WTC11 (cell line): ENCODE measurements around the gene RBP7. TPM values are rescaled to one million over a fixed set of nuclear protein-coding genes. Genes with fewer than 3 reads are reported as not detected.

Experiments
- ATAC-seq: fragments of 200-7000 bp; cut with Tn5 transposase; 2 replicates; pipeline ENCODE4 v1.10.0; 2021; ENCODE audit warnings: mild to moderate bottlenecking, moderate library complexity
- CTCF ChIA-PET: fragments of 300-600 bp; sonication (Branson Sonifier 250); formaldehyde crosslinking; loops from one replicate; lab custom pipeline; 2021; ENCODE audit warnings: antibody characterized with exemption; lab: Charles Lee
- POLR2A ChIA-PET: fragments of 350-600 bp; sonication (Branson Sonifier 250); formaldehyde crosslinking; loops from one replicate; lab custom pipeline; 2021; ENCODE audit warnings: antibody characterized with exemption; lab: Charles Lee
- DNase-seq: peaks from one replicate; pipeline ENCODE4 v3.0.0; 2021; ENCODE audit warnings: low spot score
- H3K27ac Mint-ChIP-seq: 2 replicates; pipeline ENCODE4 v1.8.0; 2021; ENCODE audit warnings: mixed read lengths
- H3K27me3 Mint-ChIP-seq: 2 replicates; pipeline ENCODE4 v1.8.0; 2021; ENCODE audit warnings: low read depth, mild to moderate bottlenecking, moderate library complexity, mixed read lengths
- H3K36me3 Mint-ChIP-seq: 2 replicates; pipeline ENCODE4 v1.8.0; 2021; ENCODE audit warnings: mixed read lengths
- H3K4me1 Mint-ChIP-seq: 2 replicates; pipeline ENCODE4 v1.8.0; 2022; ENCODE audit warnings: mixed read lengths
- H3K4me3 Mint-ChIP-seq: 2 replicates; pipeline ENCODE4 v1.8.0; 2021; ENCODE audit warnings: mild to moderate bottlenecking, moderate library complexity, mixed read lengths
- H3K9me3 Mint-ChIP-seq: 2 replicates; pipeline ENCODE4 v1.8.0; 2021; ENCODE audit warnings: mixed read lengths
- CBFB ChIP-seq: sonication (generic); formaldehyde crosslinking; IDR thresholded peaks from 2 replicates; pipeline ENCODE4 v1.8.1; 2022; ENCODE audit warnings: mild to moderate bottlenecking, low read depth, missing genetic modification reagents
- FOXP1 ChIP-seq: sonication (generic); formaldehyde crosslinking; IDR thresholded peaks from 2 replicates; pipeline ENCODE4 v1.8.0; 2022; ENCODE audit warnings: missing genetic modification reagents, mild to moderate bottlenecking, moderate library complexity, borderline replicate concordance
- HMGA2 ChIP-seq: fragments of 250-450 bp; sonication (Bioruptor Pico); IDR thresholded peaks from 2 replicates; pipeline ENCODE4 v1.4.0; 2021; ENCODE audit warnings: mild to moderate bottlenecking, moderate library complexity
- JAZF1 ChIP-seq: fragments of 250-450 bp; sonication (Bioruptor Pico); IDR thresholded peaks from 2 replicates; pipeline ENCODE4 v1.9.0; 2021; ENCODE audit warnings: moderate library complexity, mild to moderate bottlenecking, inconsistent platforms
- MYBL2 ChIP-seq: sonication (generic); formaldehyde crosslinking; IDR thresholded peaks from 2 replicates; pipeline ENCODE4 v1.8.1; 2023; ENCODE audit warnings: mild to moderate bottlenecking, moderate library complexity, missing genetic modification reagents
- NFYB ChIP-seq: sonication (generic); formaldehyde crosslinking; conservative IDR thresholded peaks from 2 replicates; pipeline ENCODE4 v1.8.0; 2022; ENCODE audit warnings: low read depth, missing genetic modification reagents
- OVOL2 ChIP-seq: fragments of 250-450 bp; sonication (Bioruptor Pico); IDR thresholded peaks from 2 replicates; pipeline ENCODE4 v1.9.0; 2021; ENCODE audit warnings: mild to moderate bottlenecking, borderline replicate concordance
- SP1 ChIP-seq: sonication (generic); formaldehyde crosslinking; conservative IDR thresholded peaks from 2 replicates; pipeline ENCODE4 v1.8.1; 2022; ENCODE audit warnings: missing genetic modification reagents
- ZNF671 ChIP-seq: fragments of 250-450 bp; sonication (Bioruptor Pico); IDR thresholded peaks from 2 replicates; pipeline ENCODE4 v1.8.0; 2021; ENCODE audit warnings: mild to moderate bottlenecking
- total RNA-seq: library from RNA; stranded (reverse); gene quantifications from 3 replicates; pipeline ENCODE4 v1.2.3, GENCODE V29; 2021
- TF ChIP-seq, protein P1 (sequence below): fragments of 250-450 bp; sonication (Bioruptor Pico); IDR thresholded peaks from 2 replicates; pipeline ENCODE4 v1.9.0; 2021; ENCODE audit warnings: mild to moderate bottlenecking, borderline replicate concordance
- TF ChIP-seq, protein P2 (sequence below): sonication (generic); formaldehyde crosslinking; IDR thresholded peaks from 2 replicates; pipeline ENCODE4 v1.8.0; 2022; ENCODE audit warnings: mild to moderate bottlenecking, missing genetic modification reagents
- TF ChIP-seq, protein P3 (sequence below): sonication (generic); formaldehyde crosslinking; IDR thresholded peaks from 2 replicates; pipeline ENCODE4 v1.8.0; 2022; ENCODE audit warnings: missing genetic modification reagents
- TF ChIP-seq, protein P4 (sequence below): sonication (generic); formaldehyde crosslinking; IDR thresholded peaks from 2 replicates; pipeline ENCODE4 v1.8.1; 2023; ENCODE audit warnings: mild to moderate bottlenecking, missing genetic modification reagents
- TF ChIP-seq, protein P5 (sequence below): sonication (generic); formaldehyde crosslinking; IDR thresholded peaks from 2 replicates; pipeline ENCODE4 v1.8.1; 2022; ENCODE audit warnings: mild to moderate bottlenecking, missing genetic modification reagents, moderate library complexity, borderline replicate concordance
- TF ChIP-seq, protein P6 (sequence below): sonication (generic); formaldehyde crosslinking; IDR thresholded peaks from 2 replicates; pipeline ENCODE4 v1.8.1; 2022; ENCODE audit warnings: low read depth, mild to moderate bottlenecking, moderate library complexity, missing genetic modification reagents, borderline replicate concordance
- TF ChIP-seq, protein P7 (sequence below): sonication (generic); formaldehyde crosslinking; IDR thresholded peaks from 2 replicates; pipeline ENCODE4 v1.8.0; 2023; ENCODE audit warnings: missing genetic modification reagents, mild to moderate bottlenecking, borderline replicate concordance
- TF ChIP-seq, protein P8 (sequence below): fragments of 250-450 bp; sonication (Bioruptor Pico); IDR thresholded peaks from 2 replicates; pipeline ENCODE4 v1.9.0; 2021; ENCODE audit warnings: mild to moderate bottlenecking

RBP7 gene
- total RNA-seq, 1 experiment from 2014 or later = 3.2 TPM

DNA sequence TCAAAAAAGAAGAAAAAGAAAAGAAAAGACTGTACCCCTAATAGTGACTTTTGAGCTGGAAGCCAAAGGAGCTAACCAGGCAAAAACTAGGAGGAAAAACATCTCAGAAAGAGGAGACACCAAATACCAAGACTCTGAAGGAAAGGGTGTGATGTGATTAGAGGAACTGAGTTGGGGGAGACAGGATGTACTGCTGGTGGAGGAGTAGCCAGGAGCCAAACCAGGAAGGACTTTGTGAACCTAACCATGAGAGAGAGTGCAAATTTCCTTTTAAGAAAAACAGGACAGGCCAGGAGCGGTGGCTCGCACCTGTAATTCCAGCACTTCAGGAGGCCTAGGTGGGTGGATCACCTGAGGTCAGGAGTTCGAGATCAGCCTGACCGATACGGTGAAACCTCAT lies 4.1 kb upstream of the RBP7 start (continued):
- TF ChIP-seq, protein P1, sequence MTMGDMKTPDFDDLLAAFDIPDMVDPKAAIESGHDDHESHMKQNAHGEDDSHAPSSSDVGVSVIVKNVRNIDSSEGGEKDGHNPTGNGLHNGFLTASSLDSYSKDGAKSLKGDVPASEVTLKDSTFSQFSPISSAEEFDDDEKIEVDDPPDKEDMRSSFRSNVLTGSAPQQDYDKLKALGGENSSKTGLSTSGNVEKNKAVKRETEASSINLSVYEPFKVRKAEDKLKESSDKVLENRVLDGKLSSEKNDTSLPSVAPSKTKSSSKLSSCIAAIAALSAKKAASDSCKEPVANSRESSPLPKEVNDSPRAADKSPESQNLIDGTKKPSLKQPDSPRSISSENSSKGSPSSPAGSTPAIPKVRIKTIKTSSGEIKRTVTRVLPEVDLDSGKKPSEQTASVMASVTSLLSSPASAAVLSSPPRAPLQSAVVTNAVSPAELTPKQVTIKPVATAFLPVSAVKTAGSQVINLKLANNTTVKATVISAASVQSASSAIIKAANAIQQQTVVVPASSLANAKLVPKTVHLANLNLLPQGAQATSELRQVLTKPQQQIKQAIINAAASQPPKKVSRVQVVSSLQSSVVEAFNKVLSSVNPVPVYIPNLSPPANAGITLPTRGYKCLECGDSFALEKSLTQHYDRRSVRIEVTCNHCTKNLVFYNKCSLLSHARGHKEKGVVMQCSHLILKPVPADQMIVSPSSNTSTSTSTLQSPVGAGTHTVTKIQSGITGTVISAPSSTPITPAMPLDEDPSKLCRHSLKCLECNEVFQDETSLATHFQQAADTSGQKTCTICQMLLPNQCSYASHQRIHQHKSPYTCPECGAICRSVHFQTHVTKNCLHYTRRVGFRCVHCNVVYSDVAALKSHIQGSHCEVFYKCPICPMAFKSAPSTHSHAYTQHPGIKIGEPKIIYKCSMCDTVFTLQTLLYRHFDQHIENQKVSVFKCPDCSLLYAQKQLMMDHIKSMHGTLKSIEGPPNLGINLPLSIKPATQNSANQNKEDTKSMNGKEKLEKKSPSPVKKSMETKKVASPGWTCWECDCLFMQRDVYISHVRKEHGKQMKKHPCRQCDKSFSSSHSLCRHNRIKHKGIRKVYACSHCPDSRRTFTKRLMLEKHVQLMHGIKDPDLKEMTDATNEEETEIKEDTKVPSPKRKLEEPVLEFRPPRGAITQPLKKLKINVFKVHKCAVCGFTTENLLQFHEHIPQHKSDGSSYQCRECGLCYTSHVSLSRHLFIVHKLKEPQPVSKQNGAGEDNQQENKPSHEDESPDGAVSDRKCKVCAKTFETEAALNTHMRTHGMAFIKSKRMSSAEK (CRISPR knock-in tag) = no peak
- TF ChIP-seq, protein P2, sequence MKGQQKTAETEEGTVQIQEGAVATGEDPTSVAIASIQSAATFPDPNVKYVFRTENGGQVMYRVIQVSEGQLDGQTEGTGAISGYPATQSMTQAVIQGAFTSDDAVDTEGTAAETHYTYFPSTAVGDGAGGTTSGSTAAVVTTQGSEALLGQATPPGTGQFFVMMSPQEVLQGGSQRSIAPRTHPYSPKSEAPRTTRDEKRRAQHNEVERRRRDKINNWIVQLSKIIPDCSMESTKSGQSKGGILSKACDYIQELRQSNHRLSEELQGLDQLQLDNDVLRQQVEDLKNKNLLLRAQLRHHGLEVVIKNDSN (CRISPR knock-in tag) = no peak
- no peak for TF ChIP-seq NFYB
- TF ChIP-seq, protein P3, sequence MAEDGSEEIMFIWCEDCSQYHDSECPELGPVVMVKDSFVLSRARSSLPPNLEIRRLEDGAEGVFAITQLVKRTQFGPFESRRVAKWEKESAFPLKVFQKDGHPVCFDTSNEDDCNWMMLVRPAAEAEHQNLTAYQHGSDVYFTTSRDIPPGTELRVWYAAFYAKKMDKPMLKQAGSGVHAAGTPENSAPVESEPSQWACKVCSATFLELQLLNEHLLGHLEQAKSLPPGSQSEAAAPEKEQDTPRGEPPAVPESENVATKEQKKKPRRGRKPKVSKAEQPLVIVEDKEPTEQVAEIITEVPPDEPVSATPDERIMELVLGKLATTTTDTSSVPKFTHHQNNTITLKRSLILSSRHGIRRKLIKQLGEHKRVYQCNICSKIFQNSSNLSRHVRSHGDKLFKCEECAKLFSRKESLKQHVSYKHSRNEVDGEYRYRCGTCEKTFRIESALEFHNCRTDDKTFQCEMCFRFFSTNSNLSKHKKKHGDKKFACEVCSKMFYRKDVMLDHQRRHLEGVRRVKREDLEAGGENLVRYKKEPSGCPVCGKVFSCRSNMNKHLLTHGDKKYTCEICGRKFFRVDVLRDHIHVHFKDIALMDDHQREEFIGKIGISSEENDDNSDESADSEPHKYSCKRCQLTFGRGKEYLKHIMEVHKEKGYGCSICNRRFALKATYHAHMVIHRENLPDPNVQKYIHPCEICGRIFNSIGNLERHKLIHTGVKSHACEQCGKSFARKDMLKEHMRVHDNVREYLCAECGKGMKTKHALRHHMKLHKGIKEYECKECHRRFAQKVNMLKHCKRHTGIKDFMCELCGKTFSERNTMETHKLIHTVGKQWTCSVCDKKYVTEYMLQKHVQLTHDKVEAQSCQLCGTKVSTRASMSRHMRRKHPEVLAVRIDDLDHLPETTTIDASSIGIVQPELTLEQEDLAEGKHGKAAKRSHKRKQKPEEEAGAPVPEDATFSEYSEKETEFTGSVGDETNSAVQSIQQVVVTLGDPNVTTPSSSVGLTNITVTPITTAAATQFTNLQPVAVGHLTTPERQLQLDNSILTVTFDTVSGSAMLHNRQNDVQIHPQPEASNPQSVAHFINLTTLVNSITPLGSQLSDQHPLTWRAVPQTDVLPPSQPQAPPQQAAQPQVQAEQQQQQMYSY (CRISPR knock-in tag) = no peak

DNA sequence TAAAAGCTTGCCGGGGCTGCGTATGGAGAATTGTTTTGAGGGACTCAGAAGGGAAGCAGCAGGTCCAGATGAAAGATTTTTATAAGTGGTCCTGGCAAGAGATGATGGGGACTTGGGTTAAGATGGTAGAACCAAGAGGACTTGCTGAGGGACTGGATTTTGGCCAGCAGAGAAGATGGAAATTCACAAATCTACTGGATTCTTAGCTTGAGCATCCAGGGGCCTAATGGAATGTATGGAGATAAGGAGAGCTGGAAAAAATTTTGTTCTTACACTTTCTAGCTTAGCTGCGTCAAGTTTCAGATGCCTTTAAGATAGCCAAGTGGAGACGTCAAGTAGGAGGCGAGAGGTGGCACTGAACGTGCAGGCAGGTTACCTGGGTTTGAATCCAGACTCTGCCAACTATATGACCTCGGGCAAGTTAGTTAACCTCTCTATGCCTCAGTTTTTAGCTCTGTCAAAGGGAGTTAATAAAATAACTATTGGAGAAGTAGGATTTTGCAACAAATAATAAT lies 3.4 kb upstream of the RBP7 start:
- CTCF ChIA-PET = interaction anchor here (0.8 kb wide), 1 partner anchor 19 kb away, joined by 3 read pairs; no protein-coding TSS in a partner anchor
- Mint-ChIP-seq H3K27ac (no peak overlapping the region), H3K27me3 (peaks cover 44% of the 10 kb centered on the region), H3K9me3 (no peaks in the 10 kb centered on the region), H3K4me1 (peaks cover 4% of the 10 kb centered on the region; the same call in 1 of the 2 replicates), H3K36me3 (no peaks in the 10 kb centered on the region), H3K4me3 (no peak overlapping the region)
- ATAC-seq = no peak
- POLR2A ChIA-PET = interaction anchor here (0.5 to 0.7 kb wide), 2 partner anchors 15 to 502 kb away, joined by 3 to 6 read pairs; no protein-coding TSS in a partner anchor
- DNase-seq = no peak
- TF ChIP-seq CBFB (CRISPR knock-in tag) (no peak), HMGA2 (CRISPR knock-in tag) (no peak), ZNF671 (CRISPR knock-in tag) (no peak), MYBL2 (no peak), SP1 (CRISPR knock-in tag) (no peak), FOXP1 (CRISPR knock-in tag) (no peak), JAZF1 (CRISPR knock-in tag) (no peak), OVOL2 (CRISPR knock-in tag) (no peak)
- TF ChIP-seq, protein P4, sequence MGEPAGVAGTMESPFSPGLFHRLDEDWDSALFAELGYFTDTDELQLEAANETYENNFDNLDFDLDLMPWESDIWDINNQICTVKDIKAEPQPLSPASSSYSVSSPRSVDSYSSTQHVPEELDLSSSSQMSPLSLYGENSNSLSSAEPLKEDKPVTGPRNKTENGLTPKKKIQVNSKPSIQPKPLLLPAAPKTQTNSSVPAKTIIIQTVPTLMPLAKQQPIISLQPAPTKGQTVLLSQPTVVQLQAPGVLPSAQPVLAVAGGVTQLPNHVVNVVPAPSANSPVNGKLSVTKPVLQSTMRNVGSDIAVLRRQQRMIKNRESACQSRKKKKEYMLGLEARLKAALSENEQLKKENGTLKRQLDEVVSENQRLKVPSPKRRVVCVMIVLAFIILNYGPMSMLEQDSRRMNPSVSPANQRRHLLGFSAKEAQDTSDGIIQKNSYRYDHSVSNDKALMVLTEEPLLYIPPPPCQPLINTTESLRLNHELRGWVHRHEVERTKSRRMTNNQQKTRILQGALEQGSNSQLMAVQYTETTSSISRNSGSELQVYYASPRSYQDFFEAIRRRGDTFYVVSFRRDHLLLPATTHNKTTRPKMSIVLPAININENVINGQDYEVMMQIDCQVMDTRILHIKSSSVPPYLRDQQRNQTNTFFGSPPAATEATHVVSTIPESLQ (CRISPR knock-in tag) = no peak
- TF ChIP-seq, protein P5, sequence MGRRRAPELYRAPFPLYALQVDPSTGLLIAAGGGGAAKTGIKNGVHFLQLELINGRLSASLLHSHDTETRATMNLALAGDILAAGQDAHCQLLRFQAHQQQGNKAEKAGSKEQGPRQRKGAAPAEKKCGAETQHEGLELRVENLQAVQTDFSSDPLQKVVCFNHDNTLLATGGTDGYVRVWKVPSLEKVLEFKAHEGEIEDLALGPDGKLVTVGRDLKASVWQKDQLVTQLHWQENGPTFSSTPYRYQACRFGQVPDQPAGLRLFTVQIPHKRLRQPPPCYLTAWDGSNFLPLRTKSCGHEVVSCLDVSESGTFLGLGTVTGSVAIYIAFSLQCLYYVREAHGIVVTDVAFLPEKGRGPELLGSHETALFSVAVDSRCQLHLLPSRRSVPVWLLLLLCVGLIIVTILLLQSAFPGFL (CRISPR knock-in tag) = no peak
- TF ChIP-seq, protein P6, sequence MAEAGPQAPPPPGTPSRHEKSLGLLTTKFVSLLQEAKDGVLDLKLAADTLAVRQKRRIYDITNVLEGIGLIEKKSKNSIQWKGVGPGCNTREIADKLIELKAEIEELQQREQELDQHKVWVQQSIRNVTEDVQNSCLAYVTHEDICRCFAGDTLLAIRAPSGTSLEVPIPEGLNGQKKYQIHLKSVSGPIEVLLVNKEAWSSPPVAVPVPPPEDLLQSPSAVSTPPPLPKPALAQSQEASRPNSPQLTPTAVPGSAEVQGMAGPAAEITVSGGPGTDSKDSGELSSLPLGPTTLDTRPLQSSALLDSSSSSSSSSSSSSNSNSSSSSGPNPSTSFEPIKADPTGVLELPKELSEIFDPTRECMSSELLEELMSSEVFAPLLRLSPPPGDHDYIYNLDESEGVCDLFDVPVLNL (CRISPR knock-in tag) = no peak
- TF ChIP-seq, protein P7, sequence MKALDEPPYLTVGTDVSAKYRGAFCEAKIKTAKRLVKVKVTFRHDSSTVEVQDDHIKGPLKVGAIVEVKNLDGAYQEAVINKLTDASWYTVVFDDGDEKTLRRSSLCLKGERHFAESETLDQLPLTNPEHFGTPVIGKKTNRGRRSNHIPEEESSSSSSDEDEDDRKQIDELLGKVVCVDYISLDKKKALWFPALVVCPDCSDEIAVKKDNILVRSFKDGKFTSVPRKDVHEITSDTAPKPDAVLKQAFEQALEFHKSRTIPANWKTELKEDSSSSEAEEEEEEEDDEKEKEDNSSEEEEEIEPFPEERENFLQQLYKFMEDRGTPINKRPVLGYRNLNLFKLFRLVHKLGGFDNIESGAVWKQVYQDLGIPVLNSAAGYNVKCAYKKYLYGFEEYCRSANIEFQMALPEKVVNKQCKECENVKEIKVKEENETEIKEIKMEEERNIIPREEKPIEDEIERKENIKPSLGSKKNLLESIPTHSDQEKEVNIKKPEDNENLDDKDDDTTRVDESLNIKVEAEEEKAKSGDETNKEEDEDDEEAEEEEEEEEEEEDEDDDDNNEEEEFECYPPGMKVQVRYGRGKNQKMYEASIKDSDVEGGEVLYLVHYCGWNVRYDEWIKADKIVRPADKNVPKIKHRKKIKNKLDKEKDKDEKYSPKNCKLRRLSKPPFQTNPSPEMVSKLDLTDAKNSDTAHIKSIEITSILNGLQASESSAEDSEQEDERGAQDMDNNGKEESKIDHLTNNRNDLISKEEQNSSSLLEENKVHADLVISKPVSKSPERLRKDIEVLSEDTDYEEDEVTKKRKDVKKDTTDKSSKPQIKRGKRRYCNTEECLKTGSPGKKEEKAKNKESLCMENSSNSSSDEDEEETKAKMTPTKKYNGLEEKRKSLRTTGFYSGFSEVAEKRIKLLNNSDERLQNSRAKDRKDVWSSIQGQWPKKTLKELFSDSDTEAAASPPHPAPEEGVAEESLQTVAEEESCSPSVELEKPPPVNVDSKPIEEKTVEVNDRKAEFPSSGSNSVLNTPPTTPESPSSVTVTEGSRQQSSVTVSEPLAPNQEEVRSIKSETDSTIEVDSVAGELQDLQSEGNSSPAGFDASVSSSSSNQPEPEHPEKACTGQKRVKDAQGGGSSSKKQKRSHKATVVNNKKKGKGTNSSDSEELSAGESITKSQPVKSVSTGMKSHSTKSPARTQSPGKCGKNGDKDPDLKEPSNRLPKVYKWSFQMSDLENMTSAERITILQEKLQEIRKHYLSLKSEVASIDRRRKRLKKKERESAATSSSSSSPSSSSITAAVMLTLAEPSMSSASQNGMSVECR = no peak
- TF ChIP-seq, protein P8, sequence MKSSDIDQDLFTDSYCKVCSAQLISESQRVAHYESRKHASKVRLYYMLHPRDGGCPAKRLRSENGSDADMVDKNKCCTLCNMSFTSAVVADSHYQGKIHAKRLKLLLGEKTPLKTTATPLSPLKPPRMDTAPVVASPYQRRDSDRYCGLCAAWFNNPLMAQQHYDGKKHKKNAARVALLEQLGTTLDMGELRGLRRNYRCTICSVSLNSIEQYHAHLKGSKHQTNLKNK = no peak
